ENCODE data around the gene FBN1.

Gene FBN1

DNA sequence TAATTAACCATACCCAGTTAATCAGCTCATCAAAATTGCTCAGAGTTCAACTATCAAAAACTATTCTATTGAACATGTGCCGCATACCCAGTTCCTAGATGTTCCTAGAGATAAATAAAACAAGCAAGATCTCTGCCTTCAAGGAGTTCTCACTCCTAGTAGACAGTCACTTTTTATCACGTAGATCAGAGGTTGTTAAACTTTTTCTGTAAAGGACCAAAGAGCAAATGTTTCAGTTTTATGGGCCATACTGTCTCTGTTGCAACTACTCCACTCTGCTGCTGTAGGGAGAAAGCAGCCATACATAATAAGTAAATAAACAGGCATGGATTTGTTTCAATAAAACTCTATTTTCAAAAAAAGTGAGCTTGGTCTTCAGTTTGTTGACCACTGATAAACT is 7.9 kb downstream of the FBN1 start:
- H3K4me3 ChIP-seq (ENCODE audit: low read length in 2 of 2) = no peak overlapping the region
- H3K4me1 ChIP-seq (ENCODE audit: control insufficient read depth, insufficient read depth, low read length) = peaks cover 13% of the 10 kb centered on the region
- H3K9me3 ChIP-seq (ENCODE audit: control insufficient read depth in 2 of 2, low read length in 2 of 2) = no peaks in the 10 kb centered on the region
- H3K9ac ChIP-seq (ENCODE audit: low read length in 2 of 2) = no peak overlapping the region
- H3K27me3 ChIP-seq (ENCODE audit: control insufficient read depth in 1 of 2, insufficient read depth in 2 of 2, low read length in 2 of 2) = no peaks in the 10 kb centered on the region
- no peaks in the 10 kb centered on the region for H3K36me3 ChIP-seq (ENCODE audit: control insufficient read depth in 2 of 2, insufficient read depth in 2 of 2, low read length in 2 of 2)
- H3K27ac ChIP-seq (ENCODE audit: low read length) = no peak overlapping the region

DNA sequence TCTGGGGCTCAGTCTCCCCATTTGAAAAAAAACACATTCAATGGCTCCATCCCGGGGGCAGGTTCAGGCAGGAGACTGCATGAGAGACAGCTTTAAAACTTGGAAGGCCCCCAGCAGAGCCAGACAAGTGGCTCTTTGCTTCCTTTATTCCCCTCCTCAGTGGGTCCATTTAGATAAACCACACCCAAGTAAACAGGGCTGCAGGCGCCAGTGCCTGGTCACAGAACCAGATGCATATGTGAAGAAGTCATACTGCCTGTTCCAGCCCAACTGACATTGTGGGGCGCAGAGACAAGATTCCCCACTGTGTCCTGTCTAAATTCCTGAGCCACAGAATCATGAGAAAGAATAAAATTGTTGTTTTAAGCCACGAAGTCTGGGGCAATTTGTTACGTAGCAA is 9.0 kb downstream of the FBN1 start:
- peaks cover 12% of the 10 kb centered on the region for H3K4me1 ChIP-seq (ENCODE audit: control insufficient read depth, insufficient read depth, low read length)
- H3K9ac ChIP-seq (ENCODE audit: low read length in 2 of 2) = no peak overlapping the region
- H3K27me3 ChIP-seq (ENCODE audit: control insufficient read depth in 1 of 2, insufficient read depth in 2 of 2, low read length in 2 of 2) = no peaks in the 10 kb centered on the region
- no peaks in the 10 kb centered on the region for H3K9me3 ChIP-seq (ENCODE audit: control insufficient read depth in 2 of 2, low read length in 2 of 2)
- no peaks in the 10 kb centered on the region for H3K36me3 ChIP-seq (ENCODE audit: control insufficient read depth in 2 of 2, insufficient read depth in 2 of 2, low read length in 2 of 2)
- no peak overlapping the region for H3K4me3 ChIP-seq (ENCODE audit: low read length in 2 of 2)
- no peak overlapping the region for H3K27ac ChIP-seq (ENCODE audit: low read length)

DNA sequence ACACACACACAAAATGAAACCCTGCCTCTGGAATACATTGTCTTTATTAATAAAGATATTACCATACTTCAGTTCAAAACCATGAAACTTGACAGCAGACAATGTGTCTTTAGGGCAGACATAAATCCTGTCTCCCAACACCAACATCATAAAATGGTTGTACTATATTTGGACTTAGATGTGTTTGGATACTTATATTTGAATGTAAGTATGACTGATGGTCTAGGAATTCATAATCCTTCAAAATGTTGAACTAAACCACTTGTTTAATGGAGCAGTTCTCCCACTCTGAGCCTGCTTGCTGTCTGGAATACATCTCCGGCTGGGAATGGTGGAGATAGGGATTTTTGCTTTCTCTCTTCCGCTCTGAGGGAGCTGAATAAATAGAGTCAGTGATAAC is 10.6 kb downstream of the FBN1 start:
- no peaks in the 10 kb centered on the region for H3K27me3 ChIP-seq (ENCODE audit: control insufficient read depth in 1 of 2, insufficient read depth in 2 of 2, low read length in 2 of 2)

GRCh38 chr15:48634096-48634495 is 11.4 kb downstream of the FBN1 start:
- H3K9ac ChIP-seq (ENCODE audit: low read length in 2 of 2) = no peak overlapping the region
- H3K4me1 ChIP-seq (ENCODE audit: control insufficient read depth, insufficient read depth, low read length) = peaks cover 6% of the 10 kb centered on the region
- H3K4me3 ChIP-seq (ENCODE audit: low read length in 2 of 2) = no peak overlapping the region
- H3K9me3 ChIP-seq (ENCODE audit: control insufficient read depth in 2 of 2, low read length in 2 of 2) = no peaks in the 10 kb centered on the region
- H3K27ac ChIP-seq (ENCODE audit: low read length) = no peak overlapping the region
- H3K27me3 ChIP-seq (ENCODE audit: control insufficient read depth in 1 of 2, insufficient read depth in 2 of 2, low read length in 2 of 2) = no peaks in the 10 kb centered on the region
- H3K36me3 ChIP-seq (ENCODE audit: control insufficient read depth in 2 of 2, insufficient read depth in 2 of 2, low read length in 2 of 2) = no peaks in the 10 kb centered on the region

More for the DNA sequence above, 10.6 kb downstream of the FBN1 start:
- no peak overlapping the region for H3K4me3 ChIP-seq (ENCODE audit: low read length in 2 of 2)
- no peak overlapping the region for H3K27ac ChIP-seq (ENCODE audit: low read length)
- no peak overlapping the region for H3K9ac ChIP-seq (ENCODE audit: low read length in 2 of 2)
- peaks cover 6% of the 10 kb centered on the region for H3K4me1 ChIP-seq (ENCODE audit: control insufficient read depth, insufficient read depth, low read length)
- no peaks in the 10 kb centered on the region for H3K9me3 ChIP-seq (ENCODE audit: control insufficient read depth in 2 of 2, low read length in 2 of 2)
- no peaks in the 10 kb centered on the region for H3K36me3 ChIP-seq (ENCODE audit: control insufficient read depth in 2 of 2, insufficient read depth in 2 of 2, low read length in 2 of 2)

DNA sequence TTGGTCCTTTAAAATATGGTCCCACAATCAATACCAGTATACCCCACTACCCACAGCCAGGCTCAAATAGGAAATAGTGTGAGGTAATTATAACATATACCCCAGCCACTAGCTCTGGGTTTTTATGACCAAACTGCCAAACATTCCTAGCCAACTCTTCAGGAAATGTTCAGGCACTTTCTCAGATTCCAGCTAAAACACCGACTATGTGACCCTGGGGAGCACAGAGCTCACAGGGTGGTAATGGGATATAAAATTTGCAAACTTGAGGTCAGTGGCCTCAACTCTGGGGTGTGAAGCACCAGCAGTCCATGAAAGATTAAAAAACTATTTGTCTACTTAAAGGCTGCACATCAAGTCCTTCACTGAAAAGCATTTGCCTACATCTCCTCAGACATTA is 12.9 kb downstream of the FBN1 start:
- Histone ChIP-seq H3K9ac (ENCODE audit: low read length in 2 of 2) (no peak overlapping the region), H3K9me3 (ENCODE audit: control insufficient read depth in 2 of 2, low read length in 2 of 2) (no peaks in the 10 kb centered on the region), H3K27ac (ENCODE audit: low read length) (no peak overlapping the region), H3K4me3 (ENCODE audit: low read length in 2 of 2) (no peak overlapping the region), H3K4me1 (ENCODE audit: control insufficient read depth, insufficient read depth, low read length) (peaks cover 9% of the 10 kb centered on the region), H3K36me3 (ENCODE audit: control insufficient read depth in 2 of 2, insufficient read depth in 2 of 2, low read length in 2 of 2) (no peaks in the 10 kb centered on the region), H3K27me3 (ENCODE audit: control insufficient read depth in 1 of 2, insufficient read depth in 2 of 2, low read length in 2 of 2) (no peaks in the 10 kb centered on the region)

DNA sequence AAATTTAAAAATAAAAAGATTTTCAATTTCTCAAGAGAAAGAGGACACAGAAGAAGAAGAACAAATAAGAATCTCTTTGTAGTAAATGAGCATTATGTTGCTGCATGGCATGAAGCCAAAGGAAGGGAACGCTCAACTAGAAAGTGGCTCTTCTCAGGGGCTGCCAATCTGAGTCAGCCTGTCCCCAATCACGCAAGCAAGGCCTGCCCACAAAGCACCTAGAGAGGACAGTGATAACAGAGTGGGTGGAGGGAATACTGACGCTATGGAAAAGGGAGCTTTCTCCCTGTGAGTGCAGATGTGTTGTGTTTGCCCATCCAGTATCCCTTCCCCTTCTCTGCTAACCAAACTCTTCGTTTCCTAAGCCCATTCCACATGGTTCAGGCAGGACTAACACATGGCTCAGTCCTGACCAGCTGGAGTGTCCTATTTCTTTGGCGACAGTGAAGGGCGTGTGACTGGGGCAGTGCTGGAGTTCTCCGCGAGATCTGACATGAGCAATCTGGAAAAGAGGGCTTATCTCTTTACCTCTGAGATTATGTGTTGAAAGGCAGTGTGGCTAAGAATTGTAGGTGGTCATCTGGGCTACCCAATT is 14.2 kb downstream of the FBN1 start:
- Histone ChIP-seq H3K27me3 (ENCODE audit: control insufficient read depth in 1 of 2, insufficient read depth in 2 of 2, low read length in 2 of 2) (no peaks in the 10 kb centered on the region), H3K4me1 (ENCODE audit: control insufficient read depth, insufficient read depth, low read length) (peaks cover 6% of the 10 kb centered on the region), H3K9ac (ENCODE audit: low read length in 2 of 2) (no peak overlapping the region), H3K27ac (ENCODE audit: low read length) (no peak overlapping the region), H3K9me3 (ENCODE audit: control insufficient read depth in 2 of 2, low read length in 2 of 2) (no peaks in the 10 kb centered on the region), H3K4me3 (ENCODE audit: low read length in 2 of 2) (no peak overlapping the region), H3K36me3 (ENCODE audit: control insufficient read depth in 2 of 2, insufficient read depth in 2 of 2, low read length in 2 of 2) (no peaks in the 10 kb centered on the region)

GRCh38 chr15:48630245-48630644 is 15.3 kb downstream of the FBN1 start:
- Histone ChIP-seq H3K27me3 (ENCODE audit: control insufficient read depth in 1 of 2, insufficient read depth in 2 of 2, low read length in 2 of 2) (no peaks in the 10 kb centered on the region), H3K9me3 (ENCODE audit: control insufficient read depth in 2 of 2, low read length in 2 of 2) (no peaks in the 10 kb centered on the region), H3K4me3 (ENCODE audit: low read length in 2 of 2) (no peak overlapping the region), H3K4me1 (ENCODE audit: control insufficient read depth, insufficient read depth, low read length) (peaks cover 7% of the 10 kb centered on the region), H3K36me3 (ENCODE audit: control insufficient read depth in 2 of 2, insufficient read depth in 2 of 2, low read length in 2 of 2) (no peaks in the 10 kb centered on the region), H3K27ac (ENCODE audit: low read length) (no peak overlapping the region), H3K9ac (ENCODE audit: low read length in 2 of 2) (no peak overlapping the region)

DNA sequence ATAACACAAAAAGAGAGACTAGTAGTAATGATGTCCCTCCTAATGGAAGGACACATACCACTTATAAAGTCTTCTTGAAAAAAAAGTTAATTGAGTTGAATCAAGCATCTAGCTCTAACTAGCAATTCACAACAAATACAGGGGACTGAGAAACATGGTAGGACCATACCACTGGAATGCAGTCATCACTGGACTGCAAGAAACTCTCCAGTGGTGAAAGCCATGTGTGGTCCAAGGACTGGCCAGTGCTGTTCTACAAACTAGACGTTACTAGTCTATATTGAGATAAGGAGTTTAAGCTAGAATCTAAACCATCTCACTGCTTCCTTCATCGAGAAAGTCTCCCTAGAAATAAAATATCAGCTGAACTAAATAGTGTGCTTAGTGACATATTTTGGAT is 16.7 kb downstream of the FBN1 start:
- H3K9me3 ChIP-seq (ENCODE audit: control insufficient read depth in 2 of 2, low read length in 2 of 2) = no peaks in the 10 kb centered on the region
- H3K4me3 ChIP-seq (ENCODE audit: low read length in 2 of 2) = no peak overlapping the region
- peaks cover 8% of the 10 kb centered on the region for H3K4me1 ChIP-seq (ENCODE audit: control insufficient read depth, insufficient read depth, low read length)
- H3K27me3 ChIP-seq (ENCODE audit: control insufficient read depth in 1 of 2, insufficient read depth in 2 of 2, low read length in 2 of 2) = no peaks in the 10 kb centered on the region
- no peak overlapping the region for H3K27ac ChIP-seq (ENCODE audit: low read length)
- H3K36me3 ChIP-seq (ENCODE audit: control insufficient read depth in 2 of 2, insufficient read depth in 2 of 2, low read length in 2 of 2) = no peaks in the 10 kb centered on the region
- H3K9ac ChIP-seq (ENCODE audit: low read length in 2 of 2) = no peak overlapping the region

DNA sequence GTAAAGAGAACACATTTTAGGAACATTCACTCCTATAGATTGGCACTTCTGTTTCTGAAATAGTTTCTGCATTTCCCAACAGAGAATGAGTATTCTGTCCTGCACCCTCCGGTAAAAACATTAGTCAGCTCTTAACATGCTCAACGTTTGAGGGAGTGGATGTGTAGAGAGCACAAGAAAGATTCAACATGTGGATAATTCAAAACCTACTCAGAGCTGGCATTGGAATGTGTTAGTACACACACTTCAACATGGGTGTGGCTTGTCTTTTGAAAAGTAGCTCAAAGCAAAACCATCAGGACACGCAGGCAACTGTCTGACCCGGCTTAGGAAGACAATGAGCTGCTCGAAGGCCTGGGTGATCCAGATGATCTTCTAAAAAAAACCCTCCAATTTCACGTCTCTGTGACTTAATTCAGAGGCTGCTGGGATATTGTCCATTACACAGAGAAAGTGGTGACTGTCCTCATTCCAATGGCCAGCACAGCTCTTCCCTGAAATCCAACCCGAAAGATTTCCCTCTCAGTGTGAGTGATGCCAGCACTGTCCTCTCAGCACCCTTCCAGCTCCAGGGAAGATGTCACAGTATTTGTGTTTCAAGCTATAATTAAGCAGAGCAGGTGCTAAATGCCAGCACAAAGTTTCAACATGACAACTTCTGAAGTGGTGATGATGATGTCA is 18.1 kb downstream of the FBN1 start:
- no peaks in the 10 kb centered on the region for H3K36me3 ChIP-seq (ENCODE audit: control insufficient read depth in 2 of 2, insufficient read depth in 2 of 2, low read length in 2 of 2)
- H3K4me1 ChIP-seq (ENCODE audit: control insufficient read depth, insufficient read depth, low read length) = peaks cover 5% of the 10 kb centered on the region
- H3K27ac ChIP-seq (ENCODE audit: low read length) = no peak overlapping the region
- peak overlapping the region in 1 of 2 donors; percentile 29 for H3K9ac ChIP-seq (ENCODE audit: low read length in 2 of 2)
- no peaks in the 10 kb centered on the region for H3K27me3 ChIP-seq (ENCODE audit: control insufficient read depth in 1 of 2, insufficient read depth in 2 of 2, low read length in 2 of 2)
- H3K4me3 ChIP-seq (ENCODE audit: low read length in 2 of 2) = no peak overlapping the region
- H3K9me3 ChIP-seq (ENCODE audit: control insufficient read depth in 2 of 2, low read length in 2 of 2) = no peaks in the 10 kb centered on the region

DNA sequence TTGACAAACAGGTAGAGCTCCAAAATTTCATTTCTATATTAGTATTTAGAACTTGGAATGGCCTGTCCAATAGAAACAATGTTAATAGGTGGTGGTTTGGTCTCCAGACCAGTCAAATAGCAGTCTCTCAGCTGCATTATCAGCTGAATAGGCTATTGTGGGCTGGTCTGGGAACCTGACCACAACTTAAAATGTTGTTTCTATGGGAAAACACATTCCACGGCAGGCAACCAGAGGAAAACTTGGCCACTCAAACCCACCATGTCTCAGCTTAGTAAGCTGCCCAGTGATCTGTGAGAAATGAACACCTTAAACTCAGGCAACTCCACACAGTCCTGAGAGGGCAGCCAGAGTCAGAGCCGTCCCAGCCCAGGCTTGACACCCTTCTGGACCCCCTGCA is 20.4 kb downstream of the FBN1 start:
- peaks cover 5% of the 10 kb centered on the region for H3K4me1 ChIP-seq (ENCODE audit: control insufficient read depth, insufficient read depth, low read length)
- H3K4me3 ChIP-seq (ENCODE audit: low read length in 2 of 2) = no peak overlapping the region
- no peak overlapping the region for H3K9ac ChIP-seq (ENCODE audit: low read length in 2 of 2)
- H3K27me3 ChIP-seq (ENCODE audit: control insufficient read depth in 1 of 2, insufficient read depth in 2 of 2, low read length in 2 of 2) = no peaks in the 10 kb centered on the region
- H3K9me3 ChIP-seq (ENCODE audit: control insufficient read depth in 2 of 2, low read length in 2 of 2) = no peaks in the 10 kb centered on the region
- H3K36me3 ChIP-seq (ENCODE audit: control insufficient read depth in 2 of 2, insufficient read depth in 2 of 2, low read length in 2 of 2) = no peaks in the 10 kb centered on the region
- no peak overlapping the region for H3K27ac ChIP-seq (ENCODE audit: low read length)

GRCh38 chr15:48624700-48625099 is 20.8 kb downstream of the FBN1 start:
- no peak overlapping the region for H3K27ac ChIP-seq (ENCODE audit: low read length)
- no peaks in the 10 kb centered on the region for H3K27me3 ChIP-seq (ENCODE audit: control insufficient read depth in 1 of 2, insufficient read depth in 2 of 2, low read length in 2 of 2)
- H3K9ac ChIP-seq (ENCODE audit: low read length in 2 of 2) = no peak overlapping the region
- no peaks in the 10 kb centered on the region for H3K9me3 ChIP-seq (ENCODE audit: control insufficient read depth in 2 of 2, low read length in 2 of 2)
- no peaks in the 10 kb centered on the region for H3K36me3 ChIP-seq (ENCODE audit: control insufficient read depth in 2 of 2, insufficient read depth in 2 of 2, low read length in 2 of 2)
- H3K4me3 ChIP-seq (ENCODE audit: low read length in 2 of 2) = no peak overlapping the region
- H3K4me1 ChIP-seq (ENCODE audit: control insufficient read depth, insufficient read depth, low read length) = peaks cover 5% of the 10 kb centered on the region

Data from stomach smooth muscle (tissue), 2 donors.